Measurements from ENCODE around the gene CCDC120.

CCDC120 gene, protein sequence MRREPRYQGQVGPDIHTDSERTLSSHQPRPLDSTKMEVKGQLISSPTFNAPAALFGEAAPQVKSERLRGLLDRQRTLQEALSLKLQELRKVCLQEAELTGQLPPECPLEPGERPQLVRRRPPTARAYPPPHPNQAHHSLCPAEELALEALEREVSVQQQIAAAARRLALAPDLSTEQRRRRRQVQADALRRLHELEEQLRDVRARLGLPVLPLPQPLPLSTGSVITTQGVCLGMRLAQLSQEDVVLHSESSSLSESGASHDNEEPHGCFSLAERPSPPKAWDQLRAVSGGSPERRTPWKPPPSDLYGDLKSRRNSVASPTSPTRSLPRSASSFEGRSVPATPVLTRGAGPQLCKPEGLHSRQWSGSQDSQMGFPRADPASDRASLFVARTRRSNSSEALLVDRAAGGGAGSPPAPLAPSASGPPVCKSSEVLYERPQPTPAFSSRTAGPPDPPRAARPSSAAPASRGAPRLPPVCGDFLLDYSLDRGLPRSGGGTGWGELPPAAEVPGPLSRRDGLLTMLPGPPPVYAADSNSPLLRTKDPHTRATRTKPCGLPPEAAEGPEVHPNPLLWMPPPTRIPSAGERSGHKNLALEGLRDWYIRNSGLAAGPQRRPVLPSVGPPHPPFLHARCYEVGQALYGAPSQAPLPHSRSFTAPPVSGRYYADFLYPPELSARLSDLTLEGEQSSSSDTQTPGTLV

DNA sequence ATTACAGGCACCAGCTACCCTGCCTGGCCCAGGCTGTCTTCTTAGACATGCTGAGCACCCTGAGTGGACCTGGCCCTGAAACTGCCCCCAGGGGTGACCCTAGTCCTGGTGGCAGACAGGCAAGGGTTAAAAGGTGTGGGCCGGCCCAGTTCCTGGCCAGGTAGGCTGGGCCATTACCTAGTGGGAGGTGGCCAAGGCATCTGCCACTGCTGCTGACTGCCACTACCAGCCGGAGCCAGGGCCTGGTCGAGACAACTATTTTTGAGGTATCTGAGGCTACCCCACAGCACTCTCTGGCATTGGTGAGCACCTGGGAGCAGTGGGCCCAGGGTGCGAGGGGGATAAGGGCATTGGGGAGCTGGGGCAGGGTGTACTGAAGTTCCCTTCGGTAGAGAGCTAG, at the start of gene CCDC120:
TSS of gene CCDC120 (plus strand) at position 206 of the 400 bp plus-strand sequence. CDS start 3,043 bp downstream, outside the sequence.
- DNase-seq, result no peak

DNA sequence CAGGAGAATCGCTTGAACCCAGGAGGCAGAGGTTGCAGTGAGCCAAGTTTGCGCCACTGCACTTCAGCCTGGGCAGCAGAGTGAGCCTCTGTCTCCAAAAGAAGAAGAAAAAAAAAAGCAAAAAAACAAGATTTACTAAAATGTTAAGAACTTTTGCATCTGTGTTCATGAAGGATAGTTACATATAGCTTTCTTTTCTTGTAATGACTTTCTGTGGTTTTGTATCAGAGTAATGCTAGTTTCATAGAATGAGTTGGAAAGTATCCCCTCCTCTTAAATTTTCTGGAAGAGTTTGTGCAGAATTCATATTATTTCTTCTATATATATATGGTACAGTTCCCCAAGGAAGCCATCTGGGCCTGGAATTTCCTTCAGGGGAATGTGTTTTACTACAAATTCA, 39.7 kb upstream of the CCDC120 start:
- DNase-seq, result no peak

DNA sequence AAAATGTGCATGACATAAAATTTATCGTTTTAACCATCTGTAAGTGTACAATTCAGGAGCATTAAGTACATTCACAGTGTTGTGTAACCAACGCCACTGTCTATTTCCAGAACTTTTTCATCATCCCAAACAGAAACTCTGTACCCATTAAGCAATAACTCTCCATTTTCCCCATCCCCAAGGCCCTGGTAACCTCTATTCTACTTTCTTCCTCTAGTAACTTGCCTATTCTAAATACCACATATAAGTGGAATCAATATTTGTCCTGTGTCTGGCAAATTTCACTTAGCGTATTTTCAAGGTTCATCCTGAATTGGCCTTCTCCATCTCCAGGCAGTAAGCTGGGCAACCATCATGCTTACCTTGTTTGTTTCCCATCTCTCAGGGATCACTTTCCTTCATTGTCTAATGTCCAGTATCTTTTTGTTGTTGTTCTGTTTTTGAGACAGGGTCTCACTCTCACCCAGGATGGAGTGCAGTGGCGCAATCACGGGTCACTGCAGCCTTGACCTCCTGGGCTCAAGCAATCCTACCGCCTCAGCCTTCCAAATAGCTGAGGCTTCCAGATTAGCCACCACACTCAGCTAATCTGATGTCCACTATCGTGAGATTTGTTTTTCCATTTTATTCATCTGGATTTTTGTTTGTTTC, 39.1 kb upstream of the CCDC120 start:
- no peak for DNase-seq

DNA sequence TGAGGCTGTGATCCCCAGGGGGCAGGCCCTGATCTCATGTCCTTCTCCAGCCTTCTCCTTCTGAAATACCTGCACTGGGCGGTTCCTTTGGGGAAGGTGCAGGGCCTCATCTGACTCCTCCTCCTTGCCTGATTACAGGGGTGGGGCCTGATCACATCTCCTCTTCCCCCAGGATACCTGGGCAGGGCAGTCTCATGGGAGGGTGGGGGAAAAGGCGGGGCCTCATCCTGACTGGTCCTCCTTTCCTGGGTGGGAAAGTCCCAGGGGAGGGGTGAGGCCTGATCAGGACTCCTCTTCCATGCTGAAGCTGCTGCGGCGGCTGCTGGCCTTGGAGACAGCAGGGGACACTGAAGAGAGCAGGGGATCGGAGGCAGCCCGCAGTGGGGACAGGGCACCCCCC, 28.9 kb upstream of the CCDC120 start:
- no peak for DNase-seq

DNA sequence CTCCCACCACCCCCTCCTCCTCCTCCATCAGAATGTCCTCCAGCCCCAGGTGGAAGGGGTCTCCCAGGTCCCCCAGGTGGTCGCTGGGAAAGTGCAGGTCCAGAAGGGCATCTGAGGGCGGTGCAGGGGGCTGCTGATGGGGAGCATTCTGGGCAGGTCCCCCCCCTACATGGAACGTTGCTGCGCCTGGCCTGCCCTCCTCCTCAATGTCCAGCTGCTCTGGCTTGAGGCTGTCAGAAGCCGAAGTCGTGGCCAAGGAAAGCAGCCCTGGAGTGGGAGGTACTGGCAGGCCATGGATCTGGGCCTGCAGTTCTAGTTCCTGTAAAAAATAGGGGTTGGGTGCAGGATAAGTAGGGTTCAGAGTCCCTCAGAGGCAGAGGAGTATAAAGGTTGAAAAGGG, 28.5 kb upstream of the CCDC120 start:
- no peak for DNase-seq

DNA sequence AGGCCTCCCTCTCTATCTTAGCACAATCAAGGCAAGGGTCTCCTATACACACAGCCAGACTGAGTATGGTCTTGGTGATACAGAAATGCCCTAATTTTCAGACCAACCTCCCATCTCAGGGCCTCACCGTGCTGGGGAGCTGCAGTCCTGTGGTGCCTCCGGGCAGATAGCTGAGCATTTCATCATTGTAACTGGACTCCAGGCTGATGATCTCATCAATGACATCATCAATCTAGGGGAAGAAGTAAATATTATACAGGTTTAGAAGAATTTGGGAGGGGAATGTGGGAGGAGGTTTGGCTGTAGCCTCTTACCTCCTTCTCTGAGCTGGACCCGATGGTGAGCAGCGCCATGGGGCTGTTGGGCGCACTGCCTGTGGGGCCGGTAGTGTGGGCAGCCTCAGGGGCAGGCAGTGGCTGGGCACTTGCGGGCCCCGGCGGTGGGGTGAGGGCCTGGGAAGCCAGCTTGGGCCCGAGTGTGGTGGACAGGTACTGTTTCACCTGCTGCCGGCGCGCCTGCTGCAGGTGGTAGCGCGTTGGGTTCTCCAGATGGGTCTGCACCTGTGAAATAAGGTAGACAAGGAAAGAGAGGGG, 20.8 kb upstream of the CCDC120 start:
- DNase-seq, result no peak

DNA sequence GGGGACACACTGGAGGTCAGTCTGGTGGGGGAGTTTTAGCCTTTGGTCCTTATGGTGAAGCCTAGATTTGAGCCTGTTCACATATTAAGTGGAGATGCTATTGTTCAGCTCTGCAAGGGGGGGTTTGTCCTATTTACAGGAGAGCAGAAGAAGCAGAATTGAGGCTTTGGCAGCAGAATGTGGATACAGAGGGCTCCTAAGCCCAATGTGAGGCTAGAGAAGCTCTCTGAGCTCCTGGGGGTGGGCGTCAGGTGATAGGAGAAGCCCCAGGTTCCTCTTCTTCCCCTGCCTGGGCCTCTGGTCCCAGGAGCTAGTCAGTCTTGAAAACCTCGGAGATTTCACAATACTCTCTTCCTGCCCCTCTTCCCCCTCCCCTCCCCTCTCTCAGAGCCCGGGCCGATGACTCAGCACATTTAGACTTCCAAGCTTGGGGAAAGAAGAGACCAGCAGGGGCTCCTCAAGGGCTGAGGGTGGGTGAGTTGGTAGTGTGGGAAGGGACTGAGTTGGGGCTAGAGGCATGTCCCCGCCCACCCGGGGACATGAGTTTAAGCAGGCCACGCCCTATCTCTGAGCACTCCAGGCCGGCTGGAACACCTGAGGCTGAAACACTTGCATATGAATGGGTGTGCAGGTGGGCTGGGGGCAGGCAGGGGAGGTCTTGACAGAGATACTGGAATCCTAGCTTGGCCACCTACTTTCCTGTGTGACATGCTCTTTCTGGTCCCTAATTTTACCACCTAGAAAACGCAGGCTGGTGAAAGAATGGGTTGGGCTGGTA, 19.0 kb upstream of the CCDC120 start:
- DNase-seq, result peak; percentile 82

DNA sequence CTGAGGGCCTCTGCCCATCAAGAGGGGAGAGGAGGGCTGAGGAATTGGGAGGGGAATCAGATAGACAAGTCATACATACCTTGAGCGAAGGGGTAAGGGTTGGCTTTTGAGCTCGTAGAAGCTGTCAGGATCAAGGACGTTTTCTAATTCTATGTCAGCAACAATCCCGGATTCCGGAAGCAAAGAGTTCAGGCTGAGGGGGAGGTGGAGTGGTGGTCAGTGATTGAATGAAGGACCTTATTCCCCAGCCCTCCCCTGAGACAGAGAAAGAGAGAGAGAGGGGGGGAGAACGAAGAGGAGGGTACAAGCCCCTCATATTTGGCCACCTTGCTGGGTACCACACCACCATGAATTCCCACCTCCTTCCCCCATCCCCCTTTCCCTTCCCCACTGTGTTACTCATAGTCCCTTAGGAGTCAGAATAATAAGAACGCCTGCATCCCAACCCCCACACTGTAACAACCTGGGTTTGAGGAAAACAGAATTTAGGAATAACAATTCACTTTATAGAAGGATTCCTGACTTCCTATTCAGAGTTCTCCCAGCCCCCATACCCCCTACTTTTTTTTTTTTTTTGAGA, 18.3 kb upstream of the CCDC120 start:
- DNase-seq, result no peak

DNA sequence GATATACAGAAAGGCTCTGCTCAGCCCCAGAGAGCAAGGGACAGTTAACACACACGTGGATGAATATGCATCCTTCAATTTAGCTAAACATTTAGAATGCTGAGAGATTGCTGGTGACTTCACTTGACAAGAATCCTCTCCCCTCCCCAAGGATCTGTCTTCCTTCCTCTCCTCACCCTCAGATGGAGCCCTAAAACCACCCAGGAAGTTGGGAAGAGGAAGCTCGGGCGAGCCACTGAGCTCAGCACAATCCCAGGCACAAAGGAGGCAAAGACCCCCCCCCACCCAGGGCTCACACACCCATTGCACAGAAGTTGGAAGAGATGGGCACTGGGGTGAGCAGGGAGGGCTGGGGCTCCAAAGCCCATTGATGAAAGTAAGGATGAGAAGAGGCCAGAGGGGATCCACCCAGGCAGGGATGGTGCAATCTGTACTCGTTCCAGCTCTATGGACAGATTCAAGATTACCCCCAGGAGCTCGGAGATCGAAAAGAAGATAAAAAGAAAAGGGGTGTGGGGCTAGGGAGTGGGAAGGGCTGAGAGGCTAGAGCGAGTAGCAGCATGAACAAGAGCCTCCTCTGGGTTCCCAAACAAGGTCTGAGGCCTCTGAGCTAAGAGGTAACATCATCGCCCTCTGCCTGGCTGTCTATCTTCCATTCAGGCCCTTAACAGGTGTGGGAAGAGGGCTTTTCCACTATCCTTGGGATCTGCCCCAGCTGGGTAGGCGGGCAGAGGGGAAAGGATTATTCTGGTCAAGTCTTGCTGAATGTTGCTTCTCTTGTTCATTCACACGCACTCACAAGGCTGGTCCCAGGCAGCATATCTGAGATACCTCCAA, 16.8 kb upstream of the CCDC120 start:
- peak; percentile 10 for DNase-seq

DNA sequence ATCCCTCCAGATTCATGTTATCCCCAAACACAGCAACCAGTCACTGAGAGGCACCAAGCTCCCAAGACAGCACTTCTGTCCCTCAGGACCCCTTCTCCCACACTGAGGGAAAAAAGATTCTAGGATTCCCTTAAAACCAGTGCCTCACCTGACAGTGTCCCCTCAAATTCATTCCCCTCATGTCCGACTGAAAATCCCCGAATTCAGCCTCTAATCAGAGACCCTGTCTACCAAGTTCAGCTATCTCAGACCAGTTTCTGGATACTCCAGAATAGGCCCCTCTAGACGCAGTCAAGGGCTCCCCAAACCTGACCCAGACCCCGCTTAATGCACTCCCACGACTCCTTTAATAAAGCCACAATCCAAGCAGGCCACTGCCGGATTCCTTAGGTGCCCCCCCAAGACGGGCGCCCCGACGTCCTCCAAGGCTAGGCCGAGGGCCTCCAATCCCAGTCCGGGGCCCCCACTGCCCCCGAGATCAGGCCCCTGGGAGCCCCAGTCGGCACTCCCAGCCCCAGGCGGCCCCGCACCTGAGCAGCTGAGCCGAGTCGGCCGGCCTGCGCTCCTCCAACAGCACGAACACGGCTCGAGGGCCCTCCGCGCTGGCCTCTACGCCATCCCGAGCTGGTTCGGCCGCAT, 16.1 kb upstream of the CCDC120 start:
- no peak for DNase-seq

DNA sequence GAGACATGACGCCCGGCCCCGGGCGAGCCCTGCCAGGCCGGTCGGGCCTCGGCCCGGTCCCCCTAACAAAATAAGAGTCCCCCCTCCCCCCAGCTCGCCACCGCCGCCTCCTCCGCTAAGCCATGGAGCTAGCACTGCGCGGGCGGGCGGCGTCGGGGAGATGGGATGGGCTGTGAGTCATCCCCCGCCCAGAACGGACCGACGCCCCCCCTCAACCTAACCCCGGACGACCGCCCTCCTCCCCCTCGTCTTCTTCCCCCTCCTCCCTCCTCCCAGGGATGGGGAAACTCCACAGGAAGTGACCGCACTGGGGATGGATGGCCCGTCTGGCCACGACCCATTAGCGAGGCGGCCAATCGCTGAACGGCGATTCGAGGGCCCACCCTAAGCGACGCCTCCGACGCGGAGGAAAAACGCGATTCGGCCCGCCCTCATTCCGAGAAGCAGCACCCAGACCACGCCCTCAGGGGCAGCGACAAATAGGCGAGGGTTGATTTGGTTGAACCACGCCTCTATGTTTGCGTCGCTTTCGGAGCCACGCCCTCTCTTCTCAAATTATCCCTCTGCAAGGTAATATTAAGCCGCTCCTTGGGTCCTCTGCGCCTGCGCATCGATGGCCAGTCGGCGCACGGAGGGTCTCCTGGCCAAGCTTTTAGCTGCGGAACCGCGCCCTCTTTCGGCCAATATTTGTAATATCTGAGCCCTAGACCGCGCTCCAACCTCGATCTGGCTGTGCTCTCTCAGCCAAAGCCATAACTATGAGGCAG, 15.4 kb upstream of the CCDC120 start, which contains the start of gene TFE3:
TSS of gene TFE3 (minus strand) at position 138 of the 767 bp plus-strand sequence. CDS start at position 7, 131 bp downstream.
- DNase-seq, result peak; percentile 97

DNA sequence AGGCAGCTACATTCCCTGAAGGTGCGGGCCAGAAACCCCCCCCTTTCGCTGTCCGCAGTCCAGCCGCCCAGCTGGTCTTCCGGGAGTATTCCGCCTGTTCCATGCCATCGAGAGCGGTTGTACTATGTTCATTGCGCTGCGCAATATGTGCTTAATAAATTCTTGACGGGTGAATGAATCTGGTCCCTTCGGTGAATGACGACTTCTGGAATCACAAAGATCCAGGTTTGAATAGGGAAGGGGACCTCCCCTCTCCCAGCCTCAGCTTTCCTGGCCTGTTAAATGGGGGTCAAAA, 14.9 kb upstream of the CCDC120 start:
- DNase-seq, result no peak

DNA sequence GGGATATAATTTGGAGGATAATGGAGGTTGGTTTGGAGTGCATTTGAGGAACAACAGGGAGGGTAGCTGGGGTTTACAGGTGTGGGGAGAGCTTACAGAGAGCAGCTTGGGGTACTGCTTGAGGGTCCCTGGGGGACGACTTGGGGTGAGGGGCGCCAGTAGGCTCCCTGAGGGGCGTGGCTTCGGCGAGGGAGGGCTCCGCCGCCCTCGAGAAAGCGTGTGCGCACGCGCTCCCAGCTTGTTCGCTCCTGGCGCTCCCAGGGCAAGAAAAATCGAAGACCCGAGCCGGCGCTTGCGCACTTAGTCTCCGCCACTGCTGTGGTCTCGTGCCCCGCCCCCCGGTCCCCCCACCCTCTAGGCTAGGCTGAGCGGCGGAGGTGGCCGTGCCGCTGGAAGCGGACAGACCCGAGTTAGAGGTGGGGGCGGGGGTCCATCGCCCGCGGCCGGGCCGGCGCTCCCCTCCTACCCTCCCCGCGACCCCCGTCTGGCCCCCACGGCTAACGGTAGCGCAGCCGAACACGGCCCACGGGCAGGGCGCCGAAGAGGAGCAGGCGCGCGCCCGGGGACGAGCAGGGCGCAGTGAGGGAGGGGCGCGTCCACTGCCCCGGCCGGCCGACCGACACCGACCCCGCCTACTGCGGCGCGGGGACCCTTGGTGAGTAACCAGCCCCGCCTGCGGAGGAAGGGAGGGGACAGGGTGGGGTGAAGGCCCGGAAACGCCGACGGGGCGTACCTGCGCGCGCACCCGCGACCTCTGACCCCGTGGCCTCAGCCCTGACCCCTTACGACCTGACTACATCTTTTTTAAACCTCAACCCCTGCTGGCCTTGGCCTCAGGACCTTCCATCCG, 5.4 kb upstream of the CCDC120 start:
- peak; percentile 74 for DNase-seq

DNA sequence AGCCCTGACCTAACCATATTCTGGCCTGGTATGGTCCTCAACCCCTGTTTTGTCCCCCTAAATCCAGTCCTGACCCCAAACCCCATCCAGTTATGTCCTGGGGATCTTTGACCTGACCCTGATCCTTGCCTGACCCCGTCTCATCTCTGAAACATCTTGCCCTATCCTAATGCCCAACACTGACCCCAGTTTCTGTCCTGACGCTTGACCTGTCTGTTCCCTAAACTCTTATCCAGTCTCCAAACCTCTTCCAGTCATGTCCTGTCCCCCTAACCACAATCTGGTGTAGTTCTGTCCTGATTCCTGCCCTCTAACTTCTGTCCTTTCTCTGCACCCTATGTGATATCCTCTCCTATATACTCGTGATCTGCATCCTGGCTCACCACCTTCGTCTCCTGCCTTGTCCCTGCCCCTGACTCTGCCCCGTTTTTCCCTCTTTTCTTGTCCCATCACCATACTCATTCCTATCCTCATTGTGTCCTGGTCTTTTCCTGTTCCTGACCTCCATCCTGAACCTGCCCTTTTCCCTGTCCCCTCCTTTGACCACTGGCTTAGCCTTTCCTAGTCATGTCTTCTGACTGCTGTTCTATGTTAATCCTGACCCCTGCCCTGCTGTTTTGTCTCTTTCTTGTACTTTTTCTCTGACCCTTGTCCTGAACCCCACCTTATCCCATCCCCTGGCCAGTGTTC, 4.6 kb upstream of the CCDC120 start:
- DNase-seq, result no peak

DNA sequence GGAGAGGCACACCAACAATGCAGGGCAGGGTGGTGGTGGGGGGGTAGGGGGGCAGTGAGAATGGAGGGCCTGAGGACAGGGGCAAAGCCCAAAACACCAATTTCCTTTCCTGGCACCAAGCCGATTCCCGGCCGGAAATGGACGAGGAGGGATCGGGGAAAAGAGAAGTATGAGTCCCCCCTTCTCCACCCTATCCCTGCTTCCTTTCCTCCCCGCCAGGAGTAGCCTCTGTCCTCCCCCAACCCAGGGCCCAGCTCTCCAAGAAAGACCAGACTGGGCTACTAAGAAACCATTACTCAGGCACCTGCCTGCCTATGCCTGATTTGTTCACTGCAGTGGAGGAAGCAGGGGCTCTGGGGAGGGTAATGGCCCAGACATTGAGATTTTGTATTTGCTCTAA, 402 bp downstream of the CCDC120 start:
- DNase-seq, result no peak

DNA sequence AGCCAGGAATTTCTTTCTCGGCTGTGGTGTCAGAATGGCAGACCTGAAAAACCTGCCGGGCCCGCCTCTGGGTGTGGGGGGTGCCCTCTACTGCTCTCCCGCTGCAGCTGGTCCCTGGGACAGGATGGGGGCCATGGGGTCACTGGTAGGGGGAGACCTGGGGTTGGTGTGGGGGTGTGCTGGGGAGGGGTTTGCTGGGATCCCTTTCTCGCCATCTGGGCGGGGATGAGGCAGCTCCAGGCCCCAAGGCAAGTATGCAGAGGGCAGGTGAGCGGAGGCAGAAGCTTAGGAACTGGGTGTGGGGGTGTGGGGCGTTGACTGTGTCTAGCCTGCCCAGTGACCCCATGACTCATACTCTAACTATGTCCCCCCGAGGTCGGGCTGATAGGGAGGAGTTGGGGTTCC, 884 bp downstream of the CCDC120 start:
- no peak for DNase-seq

DNA sequence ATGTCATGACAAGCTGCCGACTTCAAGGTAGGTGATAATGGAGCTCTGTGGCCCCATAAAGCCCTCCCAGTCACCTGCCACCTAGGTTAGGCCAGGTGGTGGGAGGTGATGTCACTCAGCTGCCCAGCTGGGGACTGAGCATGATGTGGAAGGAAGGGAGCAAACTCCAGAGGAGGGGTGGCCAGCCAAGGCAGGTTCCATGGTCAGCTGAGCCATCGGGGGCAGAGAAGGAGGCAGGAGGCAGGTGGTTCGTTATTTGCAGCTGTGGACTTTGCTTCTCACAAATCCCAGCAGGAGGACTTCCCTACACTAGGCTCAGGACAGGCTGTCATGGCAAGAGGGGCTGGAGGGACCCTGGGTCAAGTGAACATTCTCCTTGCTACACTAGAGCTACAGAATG, 2.1 kb downstream of the CCDC120 start:
- no peak for DNase-seq

DNA sequence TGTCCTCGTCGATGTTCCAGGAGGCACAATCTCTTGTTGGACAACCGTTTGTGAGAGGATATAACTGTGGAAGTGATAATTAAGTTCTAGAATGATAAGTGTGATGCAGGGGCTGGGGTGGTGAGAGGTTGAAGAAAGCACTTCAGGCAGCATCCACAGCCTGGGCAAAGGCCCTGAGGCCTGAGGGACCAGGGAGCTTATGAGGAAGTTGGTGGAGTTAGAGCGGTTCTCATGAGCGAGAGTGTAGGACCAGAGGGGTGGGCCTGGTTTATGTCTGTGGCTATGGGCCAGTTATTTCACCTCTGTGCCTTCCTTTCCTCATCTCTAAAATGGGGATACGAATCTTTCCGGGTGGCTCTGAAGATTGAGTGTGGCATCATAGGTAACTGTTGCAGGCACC, 2.7 kb downstream of the CCDC120 start:
- no peak for DNase-seq

DNA sequence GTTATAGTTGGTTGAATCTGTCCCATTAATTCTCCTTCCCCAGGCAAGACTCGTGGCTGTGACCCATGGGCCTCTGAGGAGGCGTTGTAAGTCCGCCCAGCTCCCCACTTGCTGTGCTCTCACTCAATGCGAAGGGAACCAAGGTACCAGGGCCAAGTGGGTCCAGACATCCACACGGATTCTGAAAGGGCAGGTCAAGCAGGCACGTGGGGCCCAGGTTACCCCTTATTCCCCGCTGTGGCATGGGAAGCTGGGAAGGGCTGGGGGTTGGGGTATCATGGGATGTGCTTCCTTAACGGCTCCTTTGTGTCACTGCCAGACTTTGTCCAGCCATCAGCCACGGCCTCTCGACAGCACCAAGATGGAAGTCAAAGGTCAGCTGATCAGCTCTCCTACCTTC, 3.1 kb downstream of the CCDC120 start:
- DNase-seq, result no peak
